ENCODE data around the gene MYH10. TPM values are rescaled to one million over a fixed set of nuclear protein-coding genes. Genes with fewer than 3 reads are reported as not detected.

MYH10 gene
- total RNA-seq, 1 experiment from 2014 or later: 251 TPM

- H3K36me3 Mint-ChIP-seq (ENCODE audit: insufficient read depth in 1 of 3, low read depth in 3 of 3): peaks cover 0 to 5% (median 0%) of the 10 kb centered on the region in 3 experiments; a peak in 2 of 7 replicates
- Histone ChIP-seq H3K9me3 (ENCODE audit: control insufficient read depth, low read depth, low read length) (no peaks in the 10 kb centered on the region), H3K14ac (ENCODE audit: insufficient read depth, low read length) (peak overlapping the region; percentile 76; the same call in 1 of the 2 replicates), H4K8ac (replicated peaks; ENCODE audit: insufficient read length, low read depth, low read length) (no peak overlapping the region), H2BK5ac (ENCODE audit: insufficient read length, low read length) (no peak overlapping the region), H2BK12ac (ENCODE audit: insufficient read length, low read depth, low read length) (no peak overlapping the region), H4K5ac (ENCODE audit: insufficient read length, low read depth, low read length) (no peak overlapping the region), H3T11ph (ENCODE audit: low read length) (no peak overlapping the region), H3K9ac (ENCODE audit: extremely low read depth, insufficient read length, low read length) (peak overlapping the region; percentile 57), H3K27me3 (ENCODE audit: insufficient read depth, low read length) (no peaks in the 10 kb centered on the region), H3K23me2 (ENCODE audit: insufficient read length, low read depth, low read length, poor library complexity, severe bottlenecking) (peaks cover 10% of the 10 kb centered on the region), H3K79me2 (ENCODE audit: insufficient read depth, low read length) (peaks cover 31% of the 10 kb centered on the region; the same call in 1 of the 2 replicates), H3K27ac (ENCODE audit: insufficient read length, low read depth, low read length) (no peak overlapping the region), H4K20me1 (ENCODE audit: control insufficient read depth, insufficient read depth, insufficient read length) (no peaks in the 10 kb centered on the region), H2BK120ac (ENCODE audit: low read depth, low read length, poor library complexity, severe bottlenecking) (no peak overlapping the region), H3K23ac (ENCODE audit: insufficient read length, low read depth, low read length) (no peak overlapping the region), H2BK20ac (ENCODE audit: low read depth, low read length, poor library complexity, severe bottlenecking) (no peak overlapping the region), H3K4me1 (ENCODE audit: insufficient read depth, low read length) (peaks cover 10% of the 10 kb centered on the region; the same call in 1 of the 2 replicates), H3K56ac (ENCODE audit: insufficient read length, low read depth, low read length) (no peak overlapping the region), H4K91ac (ENCODE audit: insufficient read length, low read depth, low read length) (no peak overlapping the region), H3K4ac (ENCODE audit: low read depth, low read length) (no peak overlapping the region), H2BK15ac (ENCODE audit: low read depth, low read length) (no peak overlapping the region), H3K18ac (ENCODE audit: insufficient read length, low read depth, low read length) (peak overlapping the region; percentile 18), H2AK5ac (ENCODE audit: insufficient read length, low read length) (no peak overlapping the region), H3K4me2 (ENCODE audit: insufficient read depth, insufficient read length, low read length) (peak overlapping the region; percentile 79), H2AFZ (ENCODE audit: low read length) (peak overlapping the region; percentile 80), H3K79me1 (ENCODE audit: insufficient read depth, low read depth, low read length, poor library complexity, severe bottlenecking) (peaks cover 3% of the 10 kb centered on the region)
- peak overlapping the region; percentile 91 to 96 (median 92); a peak in 5 of 7 replicates for H3K27ac Mint-ChIP-seq
- no peaks in the 10 kb centered on the region for H3K9me3 Mint-ChIP-seq
- peak overlapping the region; percentile 88 to 99 for H3K4me3 Mint-ChIP-seq
- peaks cover 25 to 28% of the 10 kb centered on the region in 2 experiments for H3K4me1 Mint-ChIP-seq
- DNase-seq: no peak
- no peaks in the 10 kb centered on the region for H3K27me3 Mint-ChIP-seq (ENCODE audit: low read depth)
- WGBS (ENCODE audit: extremely low coverage, insufficient read length, low lambda C conversion rate): no CpG with 5 or more reads among the region's 13 CpGs
- peak; percentile 7; the same call in 1 of the 3 replicates for TF ChIP-seq CTCF (conservative IDR thresholded peaks at IDR 0.05)
These were observed 991 bp upstream of the MYH10 start for GRCh38 chr17:8631554-8631877.
